Thyroid gland (tissue), 4 donors: Measurements from ENCODE around the gene MAD1L1.

Experiments used
- CTCF ChIP-seq, 6 experiments: fragments of 200-600 bp in 3 of 6; fragments of 450-650 bp in 3 of 6; sonication (generic) in 3 of 6; IDR thresholded peaks; one replicate each; pipeline ENCODE4 v1.5.1; 2016 to 2019; ENCODE audit warnings: antibody characterized with exemption in 6 of 6, mild to moderate bottlenecking in 2 of 6, inconsistent platforms in 1 of 6, moderate library complexity in 1 of 6
- POLR2A ChIP-seq, 2 donors: fragments of 450-650 bp; IDR thresholded peaks; one replicate each; pipeline ENCODE4 v1.6.1; 2017; ENCODE audit warnings: antibody characterized with exemption in 2 of 2, mild to moderate bottlenecking in 2 of 2, moderate library complexity in 1 of 2

- no peak for TF ChIP-seq CTCF (IDR thresholded peaks at IDR 0.05)
- TF ChIP-seq POLR2A (IDR thresholded peaks at IDR 0.05): no peak
Measured at GRCh38 chr7:2070151-2070763, 162.5 kb downstream of the MAD1L1 start.
